ENCODE results near the gene CPED1. TPM values are rescaled to one million over a fixed set of nuclear protein-coding genes. Genes with fewer than 3 reads are reported as not detected.
"Not testable (repeated sequence)": the region's sequence is repeated elsewhere in the genome, so short reads cannot be mapped to it uniquely, and the experiment has no call there.

CPED1 gene
- total RNA-seq, 1 experiment from 2014 or later, result 1.6 TPM

- DNase-seq (ENCODE audit: low read depth), result no peak
Observed at GRCh38 chr7:121017586-121017985, 29.1 kb downstream of the CPED1 start.

DNA sequence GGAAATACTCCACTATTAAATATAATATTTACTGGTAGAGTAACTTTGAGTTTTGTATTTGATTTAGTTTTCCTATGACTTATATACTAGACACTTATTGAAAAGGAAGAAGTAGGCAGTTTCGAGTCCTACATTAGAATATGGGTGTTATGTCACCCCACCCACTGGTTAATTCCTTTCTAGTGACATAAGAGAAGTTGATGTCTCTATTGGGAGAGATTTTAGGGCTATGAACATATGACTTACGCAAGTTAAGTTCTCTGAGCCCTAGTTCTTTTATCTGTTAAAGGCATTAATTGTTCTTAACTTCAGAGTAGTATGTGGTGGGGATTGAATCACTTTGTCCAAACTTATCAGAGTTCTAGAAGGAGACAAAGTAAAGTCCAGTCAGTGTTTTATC lies 30.5 kb downstream of the CPED1 start:
- DNase-seq (ENCODE audit: low read depth), result no peak

- peak; percentile 24 for DNase-seq (ENCODE audit: low read depth)
Observed at GRCh38 chr7:121020249-121020988, 31.9 kb downstream of the CPED1 start.

DNA sequence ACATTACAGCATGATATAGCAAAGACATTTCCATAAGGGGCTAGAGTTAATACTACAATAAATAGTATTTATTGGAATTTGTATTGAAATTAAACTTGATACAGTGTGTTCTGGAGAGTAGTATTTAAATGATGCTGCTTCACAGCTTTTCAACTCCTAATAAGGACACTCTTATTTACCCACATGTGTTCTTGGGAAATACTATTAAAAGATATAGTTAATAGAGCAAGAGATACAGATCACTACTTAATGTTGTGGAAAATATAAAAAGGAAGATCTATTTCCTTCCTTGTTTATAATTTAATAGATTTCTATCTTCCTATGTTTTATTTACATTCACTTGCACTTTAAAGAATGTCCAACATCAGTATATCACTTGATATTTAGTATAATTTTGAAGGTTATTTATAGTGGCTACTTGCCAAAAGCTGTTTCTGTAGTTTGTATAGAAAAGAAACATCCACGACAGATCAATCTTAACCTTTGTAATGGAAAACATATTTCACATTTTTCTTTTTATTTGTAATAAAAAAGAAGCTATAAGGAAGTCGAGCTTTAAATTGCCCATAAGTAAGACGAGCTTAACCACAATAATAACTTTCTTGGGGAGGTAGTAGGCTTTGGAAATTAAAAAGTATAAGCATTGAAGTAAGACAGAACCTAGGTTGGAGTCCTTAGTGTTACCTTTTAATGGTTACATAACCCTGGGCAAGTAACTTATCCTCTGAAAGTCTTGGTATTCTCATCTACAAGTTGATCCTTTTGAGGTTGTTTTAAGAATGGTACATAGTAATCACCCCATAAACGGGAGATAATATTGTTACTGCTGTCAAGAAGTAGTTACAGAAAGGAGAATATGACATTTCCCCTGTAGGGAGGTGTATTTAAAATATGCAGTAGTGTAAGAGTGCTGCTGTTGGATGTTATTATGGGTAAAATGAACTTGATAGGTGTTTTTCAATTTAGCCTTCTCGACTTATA lies 32.8 kb downstream of the CPED1 start:
- DNase-seq (ENCODE audit: low read depth), result no peak

- no peak for DNase-seq (ENCODE audit: low read depth)
Observed at GRCh38 chr7:121023194-121023593, 34.7 kb downstream of the CPED1 start.

DNA sequence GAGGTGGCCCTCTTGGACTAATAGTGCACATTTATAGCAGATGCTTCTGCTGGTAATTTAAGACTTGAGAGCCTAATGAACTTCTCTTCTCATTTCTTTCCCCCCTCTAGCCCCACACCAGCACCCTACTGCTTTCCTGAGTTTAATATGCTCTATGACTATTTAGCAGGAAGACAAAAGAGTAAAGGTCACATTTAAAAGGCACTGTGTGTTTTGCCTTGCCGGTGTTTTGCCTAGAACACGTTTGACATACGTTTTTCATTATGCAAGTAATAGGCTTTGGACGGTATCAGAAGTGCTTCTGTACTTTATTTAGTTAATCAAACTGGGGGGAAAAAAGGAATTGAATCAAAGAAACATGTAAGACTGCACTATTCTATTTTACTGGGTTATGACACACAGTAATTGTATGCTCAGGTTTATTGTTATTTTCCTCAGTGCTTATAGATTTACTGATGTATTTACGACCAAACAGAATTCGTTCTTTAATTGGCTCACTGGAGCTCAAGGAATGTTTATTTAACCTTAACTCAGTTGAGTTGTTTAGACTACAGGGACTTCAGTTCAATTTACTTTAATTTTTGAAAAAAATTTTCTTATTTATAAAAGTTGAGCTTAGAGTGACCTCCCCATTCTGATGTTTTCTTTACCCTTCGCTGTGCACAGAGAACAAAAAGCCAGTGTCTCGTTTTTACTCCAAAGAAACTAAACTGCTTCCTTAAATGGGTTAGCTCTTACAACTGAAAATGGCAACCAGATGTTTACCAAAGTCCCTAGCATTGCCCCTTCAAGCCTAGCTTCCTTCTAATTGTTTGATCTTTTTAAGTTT lies 35.4 kb downstream of the CPED1 start:
- no peak for DNase-seq (ENCODE audit: low read depth)

DNA sequence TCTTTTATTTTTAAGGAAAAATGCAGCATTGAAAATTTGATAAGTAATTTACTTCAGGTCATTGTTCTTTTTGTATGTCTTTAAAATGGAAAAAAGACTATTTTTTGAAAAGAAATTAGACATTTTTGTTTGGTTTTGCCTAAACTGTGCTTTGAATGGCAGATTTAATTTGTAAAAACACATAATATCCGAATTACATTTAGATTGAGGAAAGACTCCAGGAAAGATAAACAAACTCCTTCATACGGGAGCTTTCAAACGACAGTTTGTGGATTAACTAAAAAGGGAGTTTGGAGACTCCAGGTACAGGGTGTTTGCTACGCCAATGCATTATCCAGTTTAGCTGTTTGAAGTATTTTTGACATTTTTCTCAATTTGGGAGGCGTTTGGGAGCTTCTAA lies 36.1 kb downstream of the CPED1 start:
- DNase-seq (ENCODE audit: low read depth), result no peak

GRCh38 chr7:121026159-121026558 lies 37.6 kb downstream of the CPED1 start:
- no peak for DNase-seq (ENCODE audit: low read depth)

DNA sequence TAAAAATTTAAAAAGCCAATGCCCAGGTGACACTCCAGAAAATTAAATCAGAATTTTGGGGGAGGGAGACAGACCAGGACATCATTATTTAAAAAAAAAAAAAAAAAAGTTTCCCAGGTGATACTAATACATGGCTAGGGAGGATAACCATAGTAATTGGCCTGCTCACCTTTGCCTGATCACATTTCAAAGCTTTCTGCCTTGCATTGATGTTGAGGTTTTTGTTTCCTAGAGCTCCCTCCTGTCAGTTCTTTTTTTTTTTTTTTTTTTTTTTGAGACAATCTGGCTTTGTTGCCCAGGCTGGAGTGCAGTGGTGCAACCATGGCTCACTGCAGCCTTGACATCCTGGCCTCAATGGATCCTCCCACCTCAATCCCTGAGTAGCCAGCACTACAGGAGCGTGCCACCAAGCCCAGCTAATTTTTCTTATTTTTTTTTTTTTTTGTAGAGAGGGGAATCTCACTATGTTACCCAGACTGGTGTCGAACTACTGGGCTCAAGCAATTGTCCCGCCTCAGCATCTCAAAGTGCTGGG lies 38.1 kb downstream of the CPED1 start:
- DNase-seq (ENCODE audit: low read depth), result no peak

DNA sequence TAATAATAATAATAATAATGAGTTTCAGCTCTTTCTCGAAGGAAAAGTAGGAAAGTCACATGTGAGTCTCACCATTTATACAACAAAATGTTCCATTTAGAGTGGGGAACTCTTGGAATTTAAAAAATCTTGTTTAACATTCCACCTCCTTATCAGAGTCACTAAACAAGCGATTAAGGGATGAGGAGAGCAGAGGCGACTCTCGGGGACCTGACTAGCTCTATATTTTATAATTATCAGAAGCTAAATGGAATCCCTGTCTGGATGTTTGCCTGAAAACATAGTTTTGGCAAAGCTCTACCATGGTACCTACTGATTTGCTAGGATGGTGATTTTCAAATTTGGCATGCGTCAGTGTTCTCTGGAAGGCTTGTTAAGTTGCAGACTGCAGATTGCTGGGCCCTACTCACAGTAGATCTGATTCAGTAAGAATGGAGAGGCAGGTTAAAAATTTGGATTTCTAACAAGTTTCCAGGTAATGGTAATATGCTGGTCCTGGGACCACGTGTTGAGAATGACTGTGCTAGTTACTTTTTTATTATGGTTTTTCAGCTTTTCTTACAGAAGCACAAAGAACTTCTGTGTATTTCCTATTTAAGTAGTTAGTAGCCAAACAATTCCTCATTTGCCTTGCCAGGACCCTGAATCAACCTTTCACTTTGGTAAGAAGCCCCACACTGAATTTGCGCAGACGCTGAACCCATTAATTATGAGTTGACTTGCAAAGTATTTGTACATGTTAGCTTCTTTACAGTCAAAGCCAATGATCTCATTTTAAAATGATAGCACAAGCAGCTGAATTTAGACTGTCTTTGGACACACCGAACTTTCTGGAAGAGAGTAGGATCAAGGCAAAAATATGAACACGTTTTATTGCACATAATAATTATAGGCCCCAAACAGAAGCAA lies 39.5 kb downstream of the CPED1 start:
- no peak for DNase-seq (ENCODE audit: low read depth)

DNA sequence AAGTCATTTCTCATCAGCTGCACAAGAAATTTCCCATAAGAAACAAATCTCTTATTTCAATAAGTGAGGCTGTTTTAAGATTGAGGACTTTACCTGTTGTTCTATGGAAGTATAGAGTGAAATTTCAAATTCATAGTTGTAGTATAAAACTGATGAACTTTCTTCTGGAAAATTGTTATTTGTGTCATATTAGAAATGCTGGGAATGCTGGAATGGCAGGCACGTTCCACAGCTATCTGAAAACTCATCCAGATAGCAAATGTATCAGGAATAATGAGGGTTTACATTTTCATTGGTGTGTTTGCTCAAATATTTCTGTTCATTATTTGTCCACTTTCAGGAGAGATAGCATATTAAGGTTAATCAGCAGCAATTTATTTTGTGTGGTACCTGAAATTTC lies 40.8 kb downstream of the CPED1 start:
- no peak for DNase-seq (ENCODE audit: low read depth)

- DNase-seq (ENCODE audit: low read depth), result no peak
Observed at GRCh38 chr7:121030308-121030707, 41.8 kb downstream of the CPED1 start.

- DNase-seq (ENCODE audit: low read depth), result peak; percentile 13
Observed at GRCh38 chr7:121032645-121033460, 44.3 kb downstream of the CPED1 start.

DNA sequence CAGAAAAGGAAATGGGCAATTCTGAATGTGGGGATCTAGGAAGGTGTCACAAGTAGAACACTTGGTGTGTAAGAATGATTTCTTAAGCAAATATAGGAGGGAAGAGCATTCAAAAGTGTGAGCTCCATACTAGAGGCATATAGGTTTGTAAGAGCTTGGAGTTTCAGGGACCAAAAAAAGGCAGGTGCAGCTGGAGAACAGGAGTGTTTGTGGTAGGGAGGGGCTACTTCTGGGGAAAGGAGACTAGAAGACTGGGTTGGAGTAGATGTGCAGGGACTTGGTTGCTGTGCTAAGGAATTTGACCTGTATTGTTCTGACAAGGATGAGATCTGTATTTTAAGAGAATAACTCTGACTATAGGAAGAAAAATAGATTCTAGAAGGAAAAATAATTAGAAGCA lies 46.4 kb downstream of the CPED1 start:
- no peak for DNase-seq (ENCODE audit: low read depth)

DNA sequence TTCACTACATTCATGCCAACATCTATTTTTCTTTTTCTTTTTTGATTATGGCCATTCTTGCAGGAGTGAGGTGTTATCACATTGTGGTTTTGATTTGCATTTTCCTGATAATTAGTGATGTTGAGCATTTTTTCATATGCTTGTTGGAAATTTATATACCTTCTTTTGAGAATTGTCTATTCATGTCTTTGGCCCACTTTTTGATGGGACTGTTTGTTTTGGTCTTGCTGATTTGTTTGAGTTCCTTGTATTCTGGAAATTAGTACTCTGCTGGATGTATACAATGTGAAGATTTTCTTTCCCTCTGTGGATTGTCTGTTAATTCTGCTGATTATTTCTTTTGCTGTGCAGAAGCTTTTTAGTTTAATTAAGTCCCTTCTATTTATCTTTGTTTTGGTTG lies 48.3 kb downstream of the CPED1 start:
- DNase-seq (ENCODE audit: low read depth), result not testable (repeated sequence)

DNA sequence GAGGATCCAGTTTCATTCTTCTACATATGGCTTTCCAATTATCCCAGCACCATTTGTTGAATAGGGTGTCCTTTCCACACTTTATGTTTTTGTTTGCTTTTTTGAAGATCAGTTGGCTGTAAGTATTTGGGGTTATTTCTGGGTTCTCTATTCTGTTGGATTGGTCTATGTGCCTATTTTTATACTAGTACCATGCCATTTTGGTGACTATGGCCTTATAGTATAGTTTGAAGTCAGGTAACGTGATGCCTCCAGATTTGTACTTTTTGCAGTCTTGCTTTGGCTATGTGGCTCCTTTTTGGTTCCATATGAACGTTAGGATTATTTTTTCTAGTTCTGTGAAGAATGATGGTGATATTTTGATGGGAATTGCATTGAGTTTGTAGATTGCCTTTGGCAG lies 48.8 kb downstream of the CPED1 start:
- not testable (repeated sequence) for DNase-seq (ENCODE audit: low read depth)

DNA sequence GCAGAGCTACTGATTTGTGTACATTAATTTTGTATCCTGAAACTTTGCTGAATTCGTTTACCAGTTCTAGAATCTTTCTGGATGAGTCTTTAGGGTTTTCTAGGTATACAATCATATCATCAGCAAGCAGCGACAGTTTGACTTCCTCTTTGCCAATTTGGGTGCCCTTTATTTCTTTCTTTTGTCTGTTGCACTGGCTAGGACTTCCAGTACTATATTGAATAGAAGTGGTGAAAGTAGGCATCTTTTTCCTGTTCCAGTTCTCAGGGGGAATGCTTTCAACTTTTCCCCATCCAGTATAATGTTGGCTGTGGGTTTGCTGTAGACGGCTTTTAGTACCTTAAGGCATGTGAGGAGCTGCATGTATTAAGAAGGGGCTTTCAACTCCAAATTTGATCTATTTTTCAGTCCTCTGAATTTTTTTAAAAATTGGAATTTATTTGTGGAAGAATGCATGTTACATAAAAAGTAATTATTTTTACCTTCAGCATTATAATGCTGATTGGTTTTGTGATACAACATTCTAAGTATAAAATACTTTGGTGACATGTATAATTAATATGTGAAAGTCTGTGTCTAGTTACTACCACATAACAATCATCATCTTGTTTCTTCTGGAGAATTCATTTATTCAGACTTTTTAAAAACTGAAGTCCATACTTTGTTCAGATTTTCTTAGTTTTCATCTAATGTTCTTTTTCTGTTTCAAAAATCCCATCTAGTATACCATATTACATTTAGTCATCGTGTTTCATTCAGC lies 49.6 kb downstream of the CPED1 start:
- no peak for DNase-seq (ENCODE audit: low read depth)

DNA sequence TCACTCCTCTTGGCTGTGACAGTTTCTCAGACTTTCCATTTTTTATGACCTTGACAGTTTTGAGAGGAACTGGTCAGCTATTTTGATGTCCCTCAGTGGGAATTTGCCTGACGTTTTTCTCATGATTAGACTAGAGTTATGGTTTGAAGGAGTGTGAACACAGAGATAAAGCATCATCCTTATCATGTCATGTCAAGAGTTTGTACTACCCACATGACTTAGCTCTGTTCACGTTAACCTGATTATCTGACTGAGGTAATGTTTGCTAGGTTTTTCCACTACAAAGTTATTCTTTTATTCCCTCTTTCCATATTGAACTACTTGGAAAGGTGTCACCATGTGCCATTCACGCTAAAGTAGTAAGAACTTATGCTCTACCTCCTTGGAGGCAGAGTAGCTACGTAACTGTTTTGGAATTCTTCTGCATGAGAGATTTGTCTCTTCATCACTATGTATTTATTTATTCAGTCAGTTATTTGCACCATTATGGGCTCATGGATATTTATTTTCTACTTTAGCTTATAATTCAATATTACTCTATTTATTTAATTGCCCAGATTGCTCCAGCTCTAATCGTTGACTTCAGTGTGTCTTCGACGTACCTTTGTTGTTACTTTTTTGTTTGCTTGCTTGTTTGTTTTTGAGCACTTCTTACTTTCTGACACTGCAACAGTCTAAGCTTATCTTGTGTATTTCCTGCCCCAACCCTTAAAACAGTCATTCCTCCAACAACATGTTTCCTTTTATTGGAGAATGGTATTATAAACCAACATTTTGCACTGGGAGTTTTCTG lies 50.4 kb downstream of the CPED1 start:
- DNase-seq (ENCODE audit: low read depth), result no peak
